Peyer's patch (tissue), 4 donors: ENCODE measurements around the gene CDH23.

Source experiments
- CTCF ChIP-seq, 6 experiments: fragments of 450-650 bp in 4 of 6; fragments of 200-600 bp in 2 of 6; sonication (generic) in 1 of 6; IDR thresholded peaks; one replicate each; pipeline ENCODE4 v1.5.1; 2017 to 2019; ENCODE audit warnings: antibody characterized with exemption in 6 of 6, mild to moderate bottlenecking in 3 of 6, moderate library complexity in 1 of 6
- POLR2A ChIP-seq, 2 donors: fragments of 450-650 bp; IDR thresholded peaks; one replicate each; pipeline ENCODE4 v1.5.1; 2017; ENCODE audit warnings: antibody characterized with exemption in 2 of 2, mild to moderate bottlenecking in 2 of 2, moderate library complexity in 2 of 2

DNA sequence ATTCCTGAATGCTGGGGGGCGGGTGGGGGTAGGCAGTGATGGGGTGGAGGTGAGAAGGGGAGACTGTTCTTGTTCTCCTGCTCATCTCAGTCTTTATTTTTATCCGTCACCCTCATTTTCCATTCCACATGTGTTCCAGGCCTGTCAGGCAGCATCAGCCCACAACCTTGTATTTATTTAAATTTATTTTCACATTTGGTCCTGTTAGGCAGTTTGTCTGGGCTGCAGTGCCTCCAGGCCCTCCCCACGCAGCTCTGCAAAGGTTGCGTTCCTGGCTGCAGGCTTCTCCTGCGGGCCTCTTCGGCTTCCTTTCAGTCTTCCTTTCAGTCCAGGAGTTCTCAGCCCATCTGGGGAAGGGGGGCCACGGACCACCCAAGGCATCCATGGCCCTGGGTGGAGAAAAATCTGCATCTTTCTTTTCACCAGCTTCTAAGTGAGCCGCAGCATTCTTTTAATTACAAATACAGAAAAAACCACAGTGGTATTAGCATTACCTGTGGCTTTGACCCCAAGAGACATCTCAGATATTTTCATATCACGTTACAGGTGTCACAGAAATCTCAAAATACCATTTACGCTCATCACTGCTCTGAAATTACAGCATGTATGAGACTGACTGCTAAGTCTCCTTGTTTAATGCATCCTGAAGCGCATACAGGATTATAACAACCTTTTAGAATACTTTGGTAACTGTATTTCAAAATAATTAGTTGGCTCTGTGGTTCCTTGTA, 228.9 kb downstream of the CDH23 start:
- no peak for TF ChIP-seq CTCF (IDR thresholded peaks at IDR 0.05)
- no peak for TF ChIP-seq POLR2A (IDR thresholded peaks at IDR 0.05)
